H1 (cell line): ENCODE data around the gene PLXDC2.

Experiments used
- BCL11A ChIP-seq, 2 experiments: IDR thresholded peaks; one replicate each; pipeline ENCODE4 v1.6.1; 2011; ENCODE audit warnings: low read depth in 2 of 2, low read length in 2 of 2, mild to moderate bottlenecking in 2 of 2
- EZH2 ChIP-seq: fragments of 200-600 bp; sonication (generic); IDR thresholded peaks from 2 replicates; pipeline ENCODE4 v1.7.1; 2012; ENCODE audit warnings: low read depth, mild to moderate bottlenecking, moderate library complexity, low read length, inconsistent platforms; ENCODE audit not compliant: severe bottlenecking
- NRF1 ChIP-seq: IDR thresholded peaks from 2 replicates; pipeline ENCODE4 v1.6.1; 2011; ENCODE audit warnings: mild to moderate bottlenecking, low read depth, low read length, improper control_type of control experiment
- POLR2AphosphoS5 ChIP-seq: IDR thresholded peaks from 2 replicates; pipeline ENCODE4 v1.6.1; 2011; ENCODE audit warnings: low read depth, low read length
- SIN3A ChIP-seq, 2 experiments: IDR thresholded peaks in 1 of 2; conservative IDR thresholded peaks in 1 of 2; 2 replicates each; pipeline ENCODE4 v1.6.1; 2011 to 2012; ENCODE audit warnings: low read length in 2 of 2, improper control_type of control experiment in 1 of 2, low read depth in 1 of 2, mild to moderate bottlenecking in 1 of 2
- TCF12 ChIP-seq: IDR thresholded peaks from 2 replicates; pipeline ENCODE4 v1.6.1; 2011; ENCODE audit warnings: low read depth, mild to moderate bottlenecking, low read length
- TF ChIP-seq, protein P1 (sequence below), 3 experiments: IDR thresholded peaks; 1 replicate in 2 of 3; 2 replicates in 1 of 3; pipeline versions ENCODE4 v1.5.1 to v1.6.1; 2011; ENCODE audit warnings: low read length in 3 of 3, mild to moderate bottlenecking in 3 of 3, inconsistent platforms in 2 of 3, low read depth in 1 of 3, moderate library complexity in 1 of 3; ENCODE audit not compliant: insufficient read depth in 1 of 3; ENCODE audit errors: control extremely low read depth in 1 of 3
- TF ChIP-seq, protein P2 (sequence below): IDR thresholded peaks from 2 replicates; pipeline ENCODE4 v1.6.1; 2011; ENCODE audit warnings: low read depth, mild to moderate bottlenecking, low read length; ENCODE audit not compliant: insufficient read depth

DNA sequence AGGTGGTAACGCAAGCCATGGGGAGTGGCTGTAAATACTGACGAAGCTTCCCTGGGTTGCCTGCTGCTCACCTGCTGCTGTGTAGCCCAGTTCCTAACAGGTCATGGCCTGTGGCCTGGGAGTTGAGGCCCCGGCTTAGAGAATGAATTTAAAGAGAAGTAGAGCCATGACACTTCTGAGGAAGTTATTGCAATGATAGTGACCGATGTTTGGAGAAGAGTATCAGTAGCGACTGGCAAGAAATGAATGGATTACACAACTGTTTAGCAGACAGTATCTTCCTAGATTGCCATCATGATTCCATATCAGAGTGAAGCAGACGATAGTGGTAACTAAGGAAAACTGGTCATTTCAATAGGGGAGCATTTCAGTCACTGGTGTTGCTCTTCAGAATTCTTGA, 249.6 kb downstream of the PLXDC2 start:
- TF ChIP-seq, protein P1, sequence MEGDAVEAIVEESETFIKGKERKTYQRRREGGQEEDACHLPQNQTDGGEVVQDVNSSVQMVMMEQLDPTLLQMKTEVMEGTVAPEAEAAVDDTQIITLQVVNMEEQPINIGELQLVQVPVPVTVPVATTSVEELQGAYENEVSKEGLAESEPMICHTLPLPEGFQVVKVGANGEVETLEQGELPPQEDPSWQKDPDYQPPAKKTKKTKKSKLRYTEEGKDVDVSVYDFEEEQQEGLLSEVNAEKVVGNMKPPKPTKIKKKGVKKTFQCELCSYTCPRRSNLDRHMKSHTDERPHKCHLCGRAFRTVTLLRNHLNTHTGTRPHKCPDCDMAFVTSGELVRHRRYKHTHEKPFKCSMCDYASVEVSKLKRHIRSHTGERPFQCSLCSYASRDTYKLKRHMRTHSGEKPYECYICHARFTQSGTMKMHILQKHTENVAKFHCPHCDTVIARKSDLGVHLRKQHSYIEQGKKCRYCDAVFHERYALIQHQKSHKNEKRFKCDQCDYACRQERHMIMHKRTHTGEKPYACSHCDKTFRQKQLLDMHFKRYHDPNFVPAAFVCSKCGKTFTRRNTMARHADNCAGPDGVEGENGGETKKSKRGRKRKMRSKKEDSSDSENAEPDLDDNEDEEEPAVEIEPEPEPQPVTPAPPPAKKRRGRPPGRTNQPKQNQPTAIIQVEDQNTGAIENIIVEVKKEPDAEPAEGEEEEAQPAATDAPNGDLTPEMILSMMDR (IDR thresholded peaks at IDR 0.05; ENCODE audit: control extremely low read depth in 1 of 3, insufficient read depth in 1 of 3, low read depth in 1 of 3, low read length in 3 of 3): no peak
- no peak for TF ChIP-seq SIN3A (conservative IDR thresholded peaks at IDR 0.05 in 1 of 2, IDR thresholded peaks at IDR 0.05 in 1 of 2; ENCODE audit: low read depth in 1 of 2, low read length in 2 of 2)
- no peak for TF ChIP-seq BCL11A (IDR thresholded peaks at IDR 0.05; ENCODE audit: low read depth in 2 of 2, low read length in 2 of 2)
- TF ChIP-seq, protein P2, sequence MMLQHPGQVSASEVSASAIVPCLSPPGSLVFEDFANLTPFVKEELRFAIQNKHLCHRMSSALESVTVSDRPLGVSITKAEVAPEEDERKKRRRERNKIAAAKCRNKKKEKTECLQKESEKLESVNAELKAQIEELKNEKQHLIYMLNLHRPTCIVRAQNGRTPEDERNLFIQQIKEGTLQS: no peak
- TF ChIP-seq EZH2: no peak
- no peak for TF ChIP-seq POLR2AphosphoS5
- no peak for TF ChIP-seq TCF12
- TF ChIP-seq NRF1: no peak
